ENCODE results near the gene PATL2. TPM values are rescaled to one million over a fixed set of nuclear protein-coding genes. Genes with fewer than 3 reads are reported as not detected.
"Not testable (repeated sequence)": the region's sequence is repeated elsewhere in the genome, so short reads cannot be mapped to it uniquely, and the experiment has no call there.

PATL2 gene
- total RNA-seq, 1 experiment from 2014 or later = not detected

GRCh38 chr15:44633603-44634002, 77.5 kb downstream of the PATL2 start:
- peaks cover 51% of the 10 kb centered on the region for H3K36me3 ChIP-seq
- no peak overlapping the region for H3K4me3 ChIP-seq
- H3K27me3 ChIP-seq = no peaks in the 10 kb centered on the region
- no peak for DNase-seq
- H3K9me3 ChIP-seq = no peaks in the 10 kb centered on the region

- H3K4me3 ChIP-seq, DNase-seq, H3K9me3 ChIP-seq, H3K27me3 ChIP-seq: not testable (repeated sequence)
- H3K36me3 ChIP-seq = peaks cover 60% of the 10 kb centered on the region
These were observed 85.8 kb downstream of the PATL2 start for GRCh38 chr15:44625286-44625685.

GRCh38 chr15:44623178-44623577, 87.9 kb downstream of the PATL2 start:
- no peak for DNase-seq
- Histone ChIP-seq H3K4me3 (no peak overlapping the region), H3K27me3 (no peaks in the 10 kb centered on the region), H3K36me3 (peaks cover 51% of the 10 kb centered on the region), H3K9me3 (no peaks in the 10 kb centered on the region)

- no peak for DNase-seq
- Histone ChIP-seq H3K36me3 (peaks cover 47% of the 10 kb centered on the region), H3K4me3 (no peak overlapping the region), H3K9me3 (no peaks in the 10 kb centered on the region), H3K27me3 (no peaks in the 10 kb centered on the region)
These were observed 91.0 kb downstream of the PATL2 start for GRCh38 chr15:44620081-44620480.

- Histone ChIP-seq H3K4me3 (no peak overlapping the region), H3K27me3 (no peaks in the 10 kb centered on the region), H3K36me3 (peaks cover 56% of the 10 kb centered on the region), H3K9me3 (no peaks in the 10 kb centered on the region)
- no peak for DNase-seq
These were observed 94.1 kb downstream of the PATL2 start for GRCh38 chr15:44616974-44617373.

Other genes with a start within 250 kb of the PATL2 start
- gene EIF3J, start 174.2 kb downstream of the PATL2 start, total RNA-seq (2014; rRNA removed; shearing (Covaris generic); ENCODE audit: low replicate concordance) = 123 and 157 TPM in 2 replicates
- gene SPG11, start 47.7 kb downstream of the PATL2 start, total RNA-seq (2014; rRNA removed; shearing (Covaris generic); ENCODE audit: low replicate concordance) = 27.7 and 74.7 TPM in 2 replicates
- gene B2M, start 194 bp upstream of the PATL2 start, total RNA-seq (2014; rRNA removed; shearing (Covaris generic); ENCODE audit: low replicate concordance) = 2,823 and 3,000 TPM in 2 replicates
- 7.8 and 8.9 TPM in 2 replicates for gene TRIM69, start 25.2 kb upstream of the PATL2 start, total RNA-seq (2014; rRNA removed; shearing (Covaris generic); ENCODE audit: low replicate concordance)
- not detected in 2 replicates for gene TERB2, start 245.4 kb upstream of the PATL2 start, total RNA-seq (2014; rRNA removed; shearing (Covaris generic); ENCODE audit: low replicate concordance)

All from MG63 (cell line).